Gastrocnemius medialis (tissue), 4 donors: ENCODE results near the gene BRICD5.

Experiments used
- CTCF ChIP-seq, 5 experiments: fragments of 450-650 bp in 3 of 5; fragments of 200-600 bp in 2 of 5; sonication (generic) in 2 of 5; IDR thresholded peaks in 4 of 5; conservative IDR thresholded peaks in 1 of 5; 1 replicate in 4 of 5; 2 replicates in 1 of 5; pipeline ENCODE4 v1.5.1; 2016 to 2019; ENCODE audit warnings: antibody characterized with exemption in 5 of 5, mild to moderate bottlenecking in 3 of 5, moderate library complexity in 3 of 5
- POLR2A ChIP-seq, 2 donors: fragments of 450-650 bp; IDR thresholded peaks; one replicate each; pipeline ENCODE4 v1.6.1; 2017; ENCODE audit warnings: antibody characterized with exemption in 2 of 2, mild to moderate bottlenecking in 2 of 2, moderate library complexity in 2 of 2

GRCh38 chr16:2177101-2177500 is 33.6 kb downstream of the BRICD5 start:
- TF ChIP-seq CTCF (IDR thresholded peaks at IDR 0.05 in 4 of 5, conservative IDR thresholded peaks at IDR 0.05 in 1 of 5) = no peak
- TF ChIP-seq POLR2A (IDR thresholded peaks at IDR 0.05) = no peak
